IMR-90 (cell line): Measurements from ENCODE around the gene HOXA13. TPM values are rescaled to one million over a fixed set of nuclear protein-coding genes. Genes with fewer than 3 reads are reported as not detected.

Experiments used
- ATAC-seq: fragments of 200-7000 bp; cut with Tn5 transposase; 2 replicates; pipeline ENCODE4 v1.9.1; 2020; ENCODE audit warnings: low read depth, mild to moderate bottlenecking, moderate library complexity
- BruUV-seq: library from RNA; stranded (reverse); fragments of 400-500 nt; replicated peaks from 2 replicates; lab custom pipeline; 2021; lab: Mats Ljungman, UMichigan
- CTCF ChIA-PET: fragments of 300-600 bp; formaldehyde crosslinking; extraction: SDS; loops from one replicate; lab custom pipeline; 2021; ENCODE audit warnings: antibody characterized with exemption; lab: Yijun Ruan, JAX
- POLR2A ChIA-PET: fragments of 300-600 bp; sonication (Branson Sonifier 250); formaldehyde crosslinking; loops from one replicate; lab custom pipeline; 2022; ENCODE audit warnings: antibody characterized with exemption; ENCODE audit not compliant: unreplicated experiment; lab: Charles Lee
- DNase-seq: peaks from one replicate; pipeline ENCODE4 v3.0.0; 2013
- H2AFZ ChIP-seq: replicated peaks from 2 replicates; pipeline ENCODE3; 2013; ENCODE audit warnings: low read length, mild to moderate bottlenecking; ENCODE audit not compliant: poor library complexity
- H2AK5ac ChIP-seq: 2 replicates; pipeline ENCODE4 v1.6.1; 2013; ENCODE audit warnings: low read depth, low read length, inconsistent platforms
- H2AK9ac ChIP-seq: replicated peaks from 2 replicates; pipeline ENCODE3; 2013; ENCODE audit warnings: mild to moderate bottlenecking, low read depth, low read length, moderate library complexity; ENCODE audit not compliant: poor library complexity
- H2BK120ac ChIP-seq: 2 replicates; pipeline ENCODE4 v1.6.1; 2013; ENCODE audit warnings: low read depth, low read length, inconsistent platforms
- H2BK15ac ChIP-seq: 3 replicates; pipeline ENCODE4 v1.6.1; 2013; ENCODE audit warnings: low read depth, low read length, inconsistent platforms
- H2BK20ac ChIP-seq: 2 replicates; pipeline ENCODE4 v1.6.1; 2013; ENCODE audit warnings: low read depth, mild to moderate bottlenecking, inconsistent platforms, low read length, moderate library complexity
- H2BK5ac ChIP-seq: 2 replicates; pipeline ENCODE4 v1.6.1; 2013; ENCODE audit warnings: mild to moderate bottlenecking, low read depth, low read length, inconsistent platforms; ENCODE audit not compliant: poor library complexity, severe bottlenecking
- H3K14ac ChIP-seq: replicated peaks from 2 replicates; pipeline ENCODE4 v1.6.1; 2013; ENCODE audit warnings: low read depth, low read length, inconsistent platforms
- H3K18ac ChIP-seq: 2 replicates; pipeline ENCODE4 v1.6.1; 2013; ENCODE audit warnings: low read depth, low read length, control low read depth
- H3K23ac ChIP-seq: 2 replicates; pipeline ENCODE4 v1.6.1; 2013; ENCODE audit warnings: low read depth, low read length, inconsistent platforms
- H3K27ac ChIP-seq: 2 replicates; pipeline ENCODE4 v1.5.1; 2013; ENCODE audit warnings: mild to moderate bottlenecking, control low read depth, low read length; ENCODE audit not compliant: insufficient read depth
- H3K27me3 ChIP-seq: 2 replicates; pipeline ENCODE4 v1.6.1; 2013; ENCODE audit warnings: low read length; ENCODE audit not compliant: control insufficient read depth, insufficient read depth
- H3K36me3 ChIP-seq: 2 replicates; pipeline ENCODE4 v1.6.1; 2013; ENCODE audit warnings: low read length, mixed read lengths; ENCODE audit not compliant: control insufficient read depth, insufficient read depth
- H3K4ac ChIP-seq: 2 replicates; pipeline ENCODE4 v1.6.1; 2013; ENCODE audit warnings: low read depth, low read length, inconsistent platforms
- H3K4me1 ChIP-seq: 2 replicates; pipeline ENCODE4 v1.6.1; 2013; ENCODE audit warnings: low read length, mixed read lengths; ENCODE audit not compliant: control insufficient read depth, insufficient read depth
- H3K4me2 ChIP-seq: 2 replicates; pipeline ENCODE4 v1.6.1; 2013; ENCODE audit warnings: low read depth, mild to moderate bottlenecking, control low read depth, low read length, moderate library complexity
- H3K4me3 ChIP-seq: 2 replicates; pipeline ENCODE4 v1.5.1; 2013; ENCODE audit warnings: low read depth, mild to moderate bottlenecking, control low read depth, low read length, moderate library complexity; ENCODE audit not compliant: insufficient read depth
- H3K56ac ChIP-seq: 2 replicates; pipeline ENCODE4 v1.6.1; 2013; ENCODE audit warnings: low read length, inconsistent platforms; ENCODE audit not compliant: insufficient read depth; ENCODE audit errors: extremely low read depth
- H3K79me1 ChIP-seq, 2 experiments: 2 replicates each; pipeline ENCODE4 v1.6.1; 2013; ENCODE audit warnings: low read length in 2 of 2, inconsistent platforms in 1 of 2, low read depth in 1 of 2
- H3K9ac ChIP-seq: 2 replicates; pipeline ENCODE4 v1.6.1; 2013; ENCODE audit warnings: low read depth, low read length, control low read depth
- H3K9me1 ChIP-seq: 2 replicates; pipeline ENCODE4 v1.6.1; 2013; ENCODE audit warnings: low read length, inconsistent platforms; ENCODE audit not compliant: insufficient read depth
- H3K9me3 ChIP-seq: 2 replicates; pipeline ENCODE4 v1.6.1; 2013; ENCODE audit warnings: low read length; ENCODE audit not compliant: control insufficient read depth, insufficient read depth
- H4K20me1 ChIP-seq: 2 replicates; pipeline ENCODE4 v1.6.1; 2013; ENCODE audit warnings: low read length, inconsistent platforms; ENCODE audit not compliant: insufficient read depth
- H4K5ac ChIP-seq: 2 replicates; pipeline ENCODE4 v1.6.1; 2013; ENCODE audit warnings: mild to moderate bottlenecking, low read depth, low read length, control low read depth
- H4K8ac ChIP-seq, 2 experiments: 2 replicates each; pipeline ENCODE4 v1.6.1; 2013; ENCODE audit warnings: low read depth in 2 of 2, low read length in 2 of 2, control low read depth in 1 of 2, inconsistent platforms in 1 of 2
- H4K91ac ChIP-seq: 2 replicates; pipeline ENCODE4 v1.6.1; 2013; ENCODE audit warnings: low read depth, low read length, inconsistent platforms; ENCODE audit not compliant: insufficient read depth
- BHLHE40 ChIP-seq: fragments of 150-350 bp; IDR thresholded peaks from 2 replicates; pipeline ENCODE4 v1.6.1; 2016; ENCODE audit warnings: mild to moderate bottlenecking, low read depth, low read length
- CEBPB ChIP-seq: IDR thresholded peaks from 2 replicates; pipeline ENCODE4 v1.6.1; 2012; ENCODE audit warnings: low read depth, low read length, improper control_type of control experiment
- CHD1 ChIP-seq: IDR thresholded peaks from 2 replicates; pipeline ENCODE4 v1.6.1; 2012; ENCODE audit warnings: low read depth, low read length, improper control_type of control experiment
- FOS ChIP-seq: fragments of 150-350 bp; IDR thresholded peaks from 2 replicates; pipeline ENCODE4 v1.6.1; 2016; ENCODE audit warnings: low read depth, low read length
- MAFK ChIP-seq: IDR thresholded peaks from 2 replicates; pipeline ENCODE4 v1.6.1; 2012; ENCODE audit warnings: low read depth, low read length, improper control_type of control experiment
- MAZ ChIP-seq: IDR thresholded peaks from 2 replicates; pipeline ENCODE4 v1.6.1; 2012; ENCODE audit warnings: low read depth, mild to moderate bottlenecking, low read length, improper control_type of control experiment, moderate library complexity, borderline replicate concordance
- MXI1 ChIP-seq: IDR thresholded peaks from 2 replicates; pipeline ENCODE4 v1.6.1; 2012; ENCODE audit warnings: low read depth, mild to moderate bottlenecking, low read length, moderate library complexity, borderline replicate concordance
- NFE2L2 ChIP-seq: fragments of 150-350 bp; IDR thresholded peaks from 2 replicates; pipeline ENCODE4 v1.6.1; 2016; ENCODE audit warnings: low read depth, mild to moderate bottlenecking, low read length
- POLR2A ChIP-seq: IDR thresholded peaks from 2 replicates; pipeline ENCODE4 v1.6.1; 2012; ENCODE audit warnings: mild to moderate bottlenecking, low read depth, low read length
- RAD21 ChIP-seq: IDR thresholded peaks from 2 replicates; pipeline ENCODE4 v1.6.1; 2012; ENCODE audit warnings: low read length, improper control_type of control experiment
- RCOR1 ChIP-seq: IDR thresholded peaks from 2 replicates; pipeline ENCODE4 v1.6.1; 2012; ENCODE audit warnings: mild to moderate bottlenecking, low read length, improper control_type of control experiment; ENCODE audit not compliant: insufficient replicate concordance
- RFX5 ChIP-seq: IDR thresholded peaks from 2 replicates; pipeline ENCODE4 v1.8.0; 2012; ENCODE audit warnings: low read depth, mild to moderate bottlenecking, low read length, moderate library complexity
- SMC3 ChIP-seq: fragments of 150-350 bp; IDR thresholded peaks from 2 replicates; pipeline ENCODE4 v1.6.1; 2016; ENCODE audit warnings: low read depth, mild to moderate bottlenecking, antibody characterized with exemption, low read length, moderate library complexity
- WGBS, 2 experiments: methylation state at CpG; one replicate each; pipeline versions ENCODE4 v1.1.5 to v1.1.7; 2013; ENCODE audit warnings: missing lambda C conversion rate in 2 of 2; ENCODE audit not compliant: insufficient read length in 1 of 2; ENCODE audit errors: extremely low coverage in 2 of 2; 5-methylcytosine and 5-hydroxymethylcytosine counted together
- dilution Hi-C: fragments of 300-500 bp; cut with HindIII; formaldehyde crosslinking; loops from one replicate; pipeline ENCODE4 v1.14.3; 2018; ENCODE audit warnings: low sequenced_read_pairs; ENCODE audit not compliant: unreplicated experiment
- in situ Hi-C: fragments of 300-500 bp; cut with MboI; formaldehyde crosslinking; loops from 3 replicates; pipeline ENCODE4 v1.14.3; 2019; ENCODE audit warnings: low sequenced_read_pairs, inconsistent platforms, mixed read lengths
- intact Hi-C: fragments of 100-400 bp; cut with micrococcal nuclease; formaldehyde crosslinking; loops from 2 replicates; pipeline ENCODE4 v1.10.0; 2022
- polyA plus RNA-seq, 3 experiments: library from polyadenylated mRNA; depleted of rRNA; stranded (reverse); fragments of >200 nt; gene quantifications; 2 replicates each; pipeline ENCODE4 v1.2.3, GENCODE V29; 2012; ENCODE audit warnings: low replicate concordance in 1 of 3
- total RNA-seq: library from RNA; depleted of rRNA; stranded (reverse); fragments of >200 nt; gene quantifications from 2 replicates; pipeline ENCODE4 v1.2.3, GENCODE V29; 2012
- TF ChIP-seq, protein P1 (sequence below): fragments of 150-350 bp; IDR thresholded peaks from 2 replicates; pipeline ENCODE4 v1.6.1; 2017; ENCODE audit warnings: mild to moderate bottlenecking, antibody characterized with exemption, low read length, low read depth
- TF ChIP-seq, protein P2 (sequence below): fragments of 150-350 bp; IDR thresholded peaks from 2 replicates; pipeline ENCODE4 v1.6.1; 2016; ENCODE audit warnings: low read depth, mild to moderate bottlenecking, low read length, moderate library complexity, borderline replicate concordance
- TF ChIP-seq, protein P3 (sequence below): conservative IDR thresholded peaks from 2 replicates; pipeline ENCODE4 v1.5.1; 2012; ENCODE audit warnings: mild to moderate bottlenecking, low read depth, low read length, improper control_type of control experiment

Gene HOXA13
- total and polyA plus RNA-seq, 2 of the 4 experiments (the other 2 are of a cell fraction): not detected

DNA sequence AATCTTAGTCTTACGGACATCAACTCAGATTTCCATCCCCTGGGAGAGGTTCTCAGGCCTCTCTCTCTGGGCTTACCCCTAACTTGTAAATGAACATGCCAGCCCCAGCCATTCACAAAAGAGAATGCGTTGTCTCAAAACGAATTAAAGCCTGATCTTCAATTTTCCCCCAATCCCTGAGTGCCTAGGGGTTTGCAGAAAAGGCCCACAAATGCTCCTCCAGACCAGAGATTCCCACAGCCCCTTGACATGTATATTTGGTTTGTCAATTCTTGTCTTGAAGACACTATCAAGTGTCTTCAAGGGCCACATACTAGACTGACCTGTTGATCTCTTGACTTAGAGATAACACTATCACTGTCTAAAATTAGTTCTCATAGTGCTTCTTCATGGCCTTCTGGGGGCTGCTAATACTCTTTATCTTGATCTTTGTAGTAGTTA, 11.9 kb upstream of the HOXA13 start:
- TF ChIP-seq NFE2L2: no peak
- TF ChIP-seq, protein P1, sequence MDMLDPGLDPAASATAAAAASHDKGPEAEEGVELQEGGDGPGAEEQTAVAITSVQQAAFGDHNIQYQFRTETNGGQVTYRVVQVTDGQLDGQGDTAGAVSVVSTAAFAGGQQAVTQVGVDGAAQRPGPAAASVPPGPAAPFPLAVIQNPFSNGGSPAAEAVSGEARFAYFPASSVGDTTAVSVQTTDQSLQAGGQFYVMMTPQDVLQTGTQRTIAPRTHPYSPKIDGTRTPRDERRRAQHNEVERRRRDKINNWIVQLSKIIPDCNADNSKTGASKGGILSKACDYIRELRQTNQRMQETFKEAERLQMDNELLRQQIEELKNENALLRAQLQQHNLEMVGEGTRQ: no peak
- no peak for TF ChIP-seq RCOR1
- no peak for TF ChIP-seq MAZ
- TF ChIP-seq, protein P2, sequence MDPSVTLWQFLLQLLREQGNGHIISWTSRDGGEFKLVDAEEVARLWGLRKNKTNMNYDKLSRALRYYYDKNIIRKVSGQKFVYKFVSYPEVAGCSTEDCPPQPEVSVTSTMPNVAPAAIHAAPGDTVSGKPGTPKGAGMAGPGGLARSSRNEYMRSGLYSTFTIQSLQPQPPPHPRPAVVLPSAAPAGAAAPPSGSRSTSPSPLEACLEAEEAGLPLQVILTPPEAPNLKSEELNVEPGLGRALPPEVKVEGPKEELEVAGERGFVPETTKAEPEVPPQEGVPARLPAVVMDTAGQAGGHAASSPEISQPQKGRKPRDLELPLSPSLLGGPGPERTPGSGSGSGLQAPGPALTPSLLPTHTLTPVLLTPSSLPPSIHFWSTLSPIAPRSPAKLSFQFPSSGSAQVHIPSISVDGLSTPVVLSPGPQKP: no peak
- no peak for TF ChIP-seq RFX5
- no peak for TF ChIP-seq SMC3
- TF ChIP-seq, protein P3, sequence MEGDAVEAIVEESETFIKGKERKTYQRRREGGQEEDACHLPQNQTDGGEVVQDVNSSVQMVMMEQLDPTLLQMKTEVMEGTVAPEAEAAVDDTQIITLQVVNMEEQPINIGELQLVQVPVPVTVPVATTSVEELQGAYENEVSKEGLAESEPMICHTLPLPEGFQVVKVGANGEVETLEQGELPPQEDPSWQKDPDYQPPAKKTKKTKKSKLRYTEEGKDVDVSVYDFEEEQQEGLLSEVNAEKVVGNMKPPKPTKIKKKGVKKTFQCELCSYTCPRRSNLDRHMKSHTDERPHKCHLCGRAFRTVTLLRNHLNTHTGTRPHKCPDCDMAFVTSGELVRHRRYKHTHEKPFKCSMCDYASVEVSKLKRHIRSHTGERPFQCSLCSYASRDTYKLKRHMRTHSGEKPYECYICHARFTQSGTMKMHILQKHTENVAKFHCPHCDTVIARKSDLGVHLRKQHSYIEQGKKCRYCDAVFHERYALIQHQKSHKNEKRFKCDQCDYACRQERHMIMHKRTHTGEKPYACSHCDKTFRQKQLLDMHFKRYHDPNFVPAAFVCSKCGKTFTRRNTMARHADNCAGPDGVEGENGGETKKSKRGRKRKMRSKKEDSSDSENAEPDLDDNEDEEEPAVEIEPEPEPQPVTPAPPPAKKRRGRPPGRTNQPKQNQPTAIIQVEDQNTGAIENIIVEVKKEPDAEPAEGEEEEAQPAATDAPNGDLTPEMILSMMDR: no peak
- no peak for TF ChIP-seq RAD21
- TF ChIP-seq CEBPB: no peak
- no peak for TF ChIP-seq POLR2A
- no peak for TF ChIP-seq MXI1
- no peak for TF ChIP-seq MAFK
- TF ChIP-seq BHLHE40: no peak
- no peak for TF ChIP-seq CHD1
- TF ChIP-seq FOS: no peak

More for the DNA sequence above, 11.9 kb upstream of the HOXA13 start:
- no peak overlapping the region for H3K18ac ChIP-seq
- no peaks in the 10 kb centered on the region for H3K9me3 ChIP-seq
- POLR2A ChIA-PET: no interaction called here
- no peak overlapping the region for H3K23ac ChIP-seq
- no peaks in the 10 kb centered on the region for H3K9me1 ChIP-seq
- no peak overlapping the region for H3K27ac ChIP-seq
- no peak overlapping the region for H2BK5ac ChIP-seq
- no peak overlapping the region for H4K8ac ChIP-seq
- intact Hi-C loops (loop anchor here (5.0 kb wide), 3 partner anchors 451 to 811 kb away; partner anchors contain the start of gene HIBADH), in situ Hi-C loops (no loop called here), dilution Hi-C loops (no loop called here)
- H2AFZ ChIP-seq: no peak overlapping the region
- CTCF ChIA-PET: interaction anchor here (0.7 to 1.0 kb wide), 2 partner anchors 365 to 371 kb away, joined by 3 read pairs; no protein-coding TSS in a partner anchor
- peaks cover 96% of the 10 kb centered on the region for H3K27me3 ChIP-seq
- no peak overlapping the region for H2AK9ac ChIP-seq
- no CpG with 5 or more reads among the region's 3 CpGs for WGBS, 2 experiments
- H4K20me1 ChIP-seq: no peaks in the 10 kb centered on the region
- H3K4ac ChIP-seq: no peak overlapping the region
- no peak overlapping the region for H3K9ac ChIP-seq
- no peak overlapping the region for H3K4me2 ChIP-seq
- H3K14ac ChIP-seq: no peak overlapping the region
- DNase-seq (no peak), ATAC-seq (no peak)
- H2BK120ac ChIP-seq: no peak overlapping the region
- no peak overlapping the region for H2BK20ac ChIP-seq
- BruUV-seq: no TSS peak
- no peak overlapping the region for H2AK5ac ChIP-seq
- no peaks in the 10 kb centered on the region for H3K4me1 ChIP-seq
- H3K36me3 ChIP-seq: no peaks in the 10 kb centered on the region
- no peak overlapping the region for H2BK15ac ChIP-seq
- H3K4me3 ChIP-seq: no peak overlapping the region
- H4K5ac ChIP-seq: no peak overlapping the region
- no peak overlapping the region for H3K56ac ChIP-seq
- no peaks in the 10 kb centered on the region for H3K79me1 ChIP-seq
- no peak overlapping the region for H4K91ac ChIP-seq
